GM12892 (cell line): ENCODE data around the gene CHRM5.

ENCODE experiments used
- POLR2A ChIP-seq: IDR thresholded peaks from 2 replicates; pipeline ENCODE4 v1.6.1; 2011; ENCODE audit warnings: low read depth, low read length, control low read depth
- TAF1 ChIP-seq: IDR thresholded peaks from 2 replicates; pipeline ENCODE4 v1.6.1; 2011; ENCODE audit warnings: low read depth, mild to moderate bottlenecking, control low read depth, low read length, borderline replicate concordance

- TF ChIP-seq POLR2A (no peak), TAF1 (no peak)
Observed at GRCh38 chr15:34012461-34013028, 44.2 kb downstream of the CHRM5 start.
